HCT116 (cell line): Measurements from ENCODE around the gene PCDH9. TPM values are rescaled to one million over a fixed set of nuclear protein-coding genes. Genes with fewer than 3 reads are reported as not detected.

ENCODE experiments used
- ATAC-seq: fragments of 200-7000 bp; cut with Tn5 transposase; 2 replicates; pipeline ENCODE4 v1.9.1; 2020; ENCODE audit warnings: mild to moderate bottlenecking, moderate library complexity
- BruUV-seq: library from RNA; stranded (reverse); fragments of 400-500 nt; replicated peaks from 2 replicates; lab custom pipeline; 2021; lab: Mats Ljungman, UMichigan
- CTCF ChIA-PET: fragments of 300-600 bp; sonication (Branson Sonifier 250); formaldehyde crosslinking; loops from one replicate; lab custom pipeline; 2021; ENCODE audit warnings: antibody characterized with exemption; lab: Charles Lee
- POLR2A ChIA-PET: fragments of 300-600, 350-600 bp; sonication (Branson Sonifier 250); formaldehyde crosslinking; loops from one replicate; lab custom pipeline; 2021; ENCODE audit warnings: antibody characterized with exemption; lab: Charles Lee
- RAD21 ChIA-PET, 2 experiments: fragments of 300-600 bp; sonication (Branson Sonifier 250); formaldehyde crosslinking; loops; one replicate each; lab custom pipeline; 2023; ENCODE audit warnings: low total read pairs in 2 of 2; ENCODE audit not compliant: uncharacterized antibody in 2 of 2, unreplicated experiment in 2 of 2, low non-redundant PET in 1 of 2; lab: Charles Lee
- DNase-seq: peaks from one replicate; pipeline ENCODE4 v3.0.0-alpha.2; 2010; ENCODE audit warnings: low read depth, low spot score
- H2AFZ ChIP-seq: fragments of 200-600 bp; shearing (Covaris generic), sonication (generic); 2 replicates; pipeline ENCODE4 v1.6.1; 2017; ENCODE audit warnings: low read depth, mixed run types, mixed read lengths, antibody characterized with exemption, low read length; ENCODE audit not compliant: poor library complexity, severe bottlenecking
- H3K27ac ChIP-seq: 2 replicates; pipeline ENCODE4 v1.5.1; 2012; ENCODE audit warnings: low read depth, low read length
- H3K27me3 ChIP-seq: fragments of 200-600 bp; sonication (generic); 2 replicates; pipeline ENCODE4 v1.6.1; 2016; ENCODE audit warnings: mixed run types, low read length, mixed read lengths; ENCODE audit not compliant: insufficient read depth
- H3K36me3 ChIP-seq, 2 experiments: fragments of 200-500 bp in 1 of 2; fragments of 200-600 bp in 1 of 2; sonication (Bioruptor generic) in 1 of 2; sonication (generic) in 1 of 2; 2 replicates each; pipeline versions ENCODE4 v1.5.1 to v1.6.1; 2014 to 2016; ENCODE audit warnings: low read length in 2 of 2, inconsistent platforms in 1 of 2, mixed read lengths in 1 of 2, mixed run types in 1 of 2; ENCODE audit not compliant: insufficient read depth in 2 of 2, control insufficient read depth in 1 of 2
- H3K4me1 ChIP-seq, 2 experiments: fragments of 200-600 bp in 1 of 2; sonication (generic) in 1 of 2; 2 replicates each; pipeline versions ENCODE4 v1.5.1 to v1.6.1; 2012 to 2017; ENCODE audit warnings: low read length in 2 of 2, inconsistent platforms in 1 of 2, mild to moderate bottlenecking in 1 of 2, mixed read lengths in 1 of 2, mixed run types in 1 of 2, moderate library complexity in 1 of 2; ENCODE audit not compliant: insufficient read depth in 2 of 2, control insufficient read depth in 1 of 2
- H3K4me2 ChIP-seq: fragments of 200-600 bp; sonication (generic); 2 replicates; pipeline ENCODE4 v1.6.1; 2017; ENCODE audit warnings: mixed run types, low read length, mixed read lengths
- H3K4me3 ChIP-seq, 2 experiments: fragments of 200-600 bp in 1 of 2; sonication (generic) in 1 of 2; replicated peaks in 1 of 2; 2 replicates each; pipeline ENCODE4 v1.5.1; 2011 to 2016; ENCODE audit warnings: low read length in 2 of 2, control low read depth in 1 of 2, low read depth in 1 of 2, mild to moderate bottlenecking in 1 of 2, mixed read lengths in 1 of 2, mixed run types in 1 of 2
- H3K79me2 ChIP-seq: fragments of 200-600 bp; sonication (generic); 2 replicates; pipeline ENCODE4 v1.6.1; 2017; ENCODE audit warnings: mild to moderate bottlenecking, mixed run types, low read length, moderate library complexity, mixed read lengths; ENCODE audit not compliant: insufficient read depth
- H3K9ac ChIP-seq: fragments of 200-600 bp; sonication (generic); 2 replicates; pipeline ENCODE4 v1.6.1; 2016; ENCODE audit warnings: low read length, mixed read lengths
- H3K9me2 ChIP-seq: fragments of 200-600 bp; sonication (generic), shearing (Covaris generic); 2 replicates; pipeline ENCODE4 v1.6.1; 2017; ENCODE audit warnings: mixed run types, mild to moderate bottlenecking, moderate library complexity; ENCODE audit not compliant: insufficient read depth
- H3K9me3 ChIP-seq, 2 experiments: fragments of 200-500 bp in 1 of 2; fragments of 200-600 bp in 1 of 2; sonication (Bioruptor generic) in 1 of 2; sonication (generic) in 1 of 2; 2 replicates each; pipeline ENCODE4 v1.6.1; 2014 to 2017; ENCODE audit warnings: low read length in 2 of 2, mixed read lengths in 2 of 2, inconsistent platforms in 1 of 2, low read depth in 1 of 2, mild to moderate bottlenecking in 1 of 2, mixed run types in 1 of 2, moderate library complexity in 1 of 2; ENCODE audit not compliant: control insufficient read depth in 1 of 2, insufficient read depth in 1 of 2
- H4K20me1 ChIP-seq: fragments of 200-600 bp; sonication (generic), shearing (Covaris generic); 2 replicates; pipeline ENCODE4 v1.6.1; 2017; ENCODE audit warnings: mixed run types, mild to moderate bottlenecking, moderate library complexity; ENCODE audit not compliant: insufficient read depth
- CBX3 ChIP-seq: IDR thresholded peaks from 2 replicates; pipeline ENCODE4 v1.6.1; 2012; ENCODE audit warnings: low read depth
- CEBPB ChIP-seq: IDR thresholded peaks from 2 replicates; pipeline ENCODE4 v1.6.1; 2012; ENCODE audit warnings: low read depth
- EGR1 ChIP-seq: IDR thresholded peaks from 2 replicates; pipeline ENCODE4 v1.6.1; 2012; ENCODE audit warnings: low read depth
- EZH2phosphoT487 ChIP-seq: fragments of 200-600 bp; IDR thresholded peaks from 2 replicates; pipeline ENCODE4 v1.6.1; 2018; ENCODE audit warnings: antibody characterized with exemption, borderline replicate concordance
- POLR2A ChIP-seq: IDR thresholded peaks from 2 replicates; pipeline ENCODE4 v1.7.0; 2011; ENCODE audit warnings: borderline replicate concordance; ENCODE audit not compliant: insufficient read depth, insufficient read length; ENCODE audit errors: extremely low read depth
- SIN3A ChIP-seq: IDR thresholded peaks from 2 replicates; pipeline ENCODE4 v1.6.1; 2012; ENCODE audit warnings: low read depth
- SP1 ChIP-seq: IDR thresholded peaks from 2 replicates; pipeline ENCODE4 v1.6.1; 2012; ENCODE audit warnings: low read depth
- YY1 ChIP-seq: IDR thresholded peaks from 2 replicates; pipeline ENCODE4 v1.6.1; 2011; ENCODE audit warnings: low read length, low read depth, moderate library complexity, mild to moderate bottlenecking; ENCODE audit not compliant: insufficient replicate concordance; ENCODE audit errors: extremely low read depth
- ZNF274 ChIP-seq: fragments of 200-500 bp; sonication (Bioruptor generic); IDR thresholded peaks from 2 replicates; pipeline ENCODE4 v1.6.1; 2014; ENCODE audit warnings: mild to moderate bottlenecking, low read depth, low read length, inconsistent platforms
- intact Hi-C: fragments of 100-400 bp; cut with micrococcal nuclease; formaldehyde crosslinking; loops from 2 replicates; pipeline ENCODE4 v1.10.0; 2022
- total RNA-seq: library from RNA; stranded (reverse); gene quantifications from one replicate; pipeline ENCODE4 v1.2.1, GENCODE V29; 2021; ENCODE audit not compliant: unreplicated experiment
- TF ChIP-seq, protein P1 (sequence below): IDR thresholded peaks from 2 replicates; pipeline ENCODE4 v1.6.1; 2012
- TF ChIP-seq, protein P2 (sequence below): IDR thresholded peaks from 2 replicates; pipeline ENCODE4 v1.6.1; 2012

Gene PCDH9
- total RNA-seq, 1 experiment from 2014 or later = 0.02 TPM

DNA sequence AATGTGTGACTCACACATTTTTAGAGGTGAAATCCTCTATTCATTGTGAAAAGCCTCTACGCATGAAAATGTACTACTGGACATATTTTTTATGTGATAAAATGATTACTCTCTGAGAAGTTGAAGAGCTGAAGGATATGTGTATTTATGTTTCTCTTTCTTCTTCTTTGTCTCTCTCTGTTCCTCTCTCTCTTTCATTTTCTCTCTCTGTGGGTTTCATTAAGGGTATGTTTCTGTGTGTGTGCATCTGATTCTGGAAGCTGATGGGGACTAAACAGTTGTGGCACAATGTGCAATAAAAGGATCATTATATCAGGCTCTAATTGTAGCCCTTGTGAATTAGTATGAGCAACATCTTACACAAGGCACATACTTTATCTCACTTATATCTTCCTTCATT is 867.7 kb downstream of the PCDH9 start:
- Histone ChIP-seq H3K27me3 (no peaks in the 10 kb centered on the region), H3K4me3 (no peak overlapping the region), H3K9ac (no peak overlapping the region), H3K36me3 (no peaks in the 10 kb centered on the region), H3K4me1 (no peaks in the 10 kb centered on the region), H3K79me2 (no peaks in the 10 kb centered on the region), H2AFZ (no peak overlapping the region), H3K9me2 (no peaks in the 10 kb centered on the region), H3K27ac (no peak overlapping the region), H3K4me2 (no peak overlapping the region), H4K20me1 (no peaks in the 10 kb centered on the region), H3K9me3 (no peaks in the 10 kb centered on the region)
- no peak for TF ChIP-seq SIN3A
- TF ChIP-seq, protein P1, sequence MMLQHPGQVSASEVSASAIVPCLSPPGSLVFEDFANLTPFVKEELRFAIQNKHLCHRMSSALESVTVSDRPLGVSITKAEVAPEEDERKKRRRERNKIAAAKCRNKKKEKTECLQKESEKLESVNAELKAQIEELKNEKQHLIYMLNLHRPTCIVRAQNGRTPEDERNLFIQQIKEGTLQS = no peak
- no peak for TF ChIP-seq SP1
- TF ChIP-seq EGR1 = no peak
- no peak for TF ChIP-seq YY1
- no peak for ATAC-seq
- ChIA-PET CTCF (no interaction called here), RAD21 (no interaction called here), POLR2A (no interaction called here)
- DNase-seq = no peak
- BruUV-seq = no TSS peak
- intact Hi-C loops = no loop called here

GRCh38 chr13:66359910-66360552 is 870.1 kb downstream of the PCDH9 start:
- H3K4me2 ChIP-seq = no peak overlapping the region
- CTCF ChIA-PET = no interaction called here
- no peak overlapping the region for H3K27ac ChIP-seq
- H3K79me2 ChIP-seq = no peaks in the 10 kb centered on the region
- RAD21 ChIA-PET = no interaction called here
- POLR2A ChIA-PET = no interaction called here
- H3K9me3 ChIP-seq = no peaks in the 10 kb centered on the region
- H2AFZ ChIP-seq = no peak overlapping the region
- no peaks in the 10 kb centered on the region for H3K36me3 ChIP-seq
- no TSS peak for BruUV-seq
- intact Hi-C loops = no loop called here
- H3K9me2 ChIP-seq = no peaks in the 10 kb centered on the region
- ATAC-seq (no peak), DNase-seq (no peak)
- no peak overlapping the region for H3K9ac ChIP-seq
- no peaks in the 10 kb centered on the region for H3K4me1 ChIP-seq
- H3K4me3 ChIP-seq = no peak overlapping the region
- H4K20me1 ChIP-seq = no peaks in the 10 kb centered on the region
- no peak for TF ChIP-seq CBX3
- no peak for TF ChIP-seq POLR2A
- no peak for TF ChIP-seq CEBPB
- TF ChIP-seq, protein P1 = no peak
- TF ChIP-seq EZH2phosphoT487 = no peak
- TF ChIP-seq ZNF274 = no peak
- TF ChIP-seq, protein P2, sequence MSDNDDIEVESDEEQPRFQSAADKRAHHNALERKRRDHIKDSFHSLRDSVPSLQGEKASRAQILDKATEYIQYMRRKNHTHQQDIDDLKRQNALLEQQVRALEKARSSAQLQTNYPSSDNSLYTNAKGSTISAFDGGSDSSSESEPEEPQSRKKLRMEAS = no peak
- TF ChIP-seq SIN3A = no peak
- no peaks in the 10 kb centered on the region for H3K27me3 ChIP-seq
